Activated naive CD4-positive, alpha-beta T cell treated with anti-CD3 and anti-CD28 coated beads, Interleukin-2, amount 10 ng/mL, durations not matched to agents 7 days and 5 days (primary cell): ENCODE results near the gene CCDC8.
"Not testable (repeated sequence)": the region's sequence is repeated elsewhere in the genome, so short reads cannot be mapped to it uniquely, and the experiment has no call there.

Experiments used
- CTCF ChIA-PET: fragments of 350-600 bp; sonication (Branson Sonifier 250); formaldehyde crosslinking; loops from one replicate; lab custom pipeline; 2021; ENCODE audit warnings: antibody characterized with exemption; lab: Charles Lee
- DNase-seq: peaks from one replicate; pipeline ENCODE4 v3.0.0-alpha.2; 2020
- H3K27ac Mint-ChIP-seq: one replicate; pipeline ENCODE4 v1.8.0; 2021; ENCODE audit warnings: mild to moderate bottlenecking, moderate library complexity, mixed read lengths
- H3K27me3 Mint-ChIP-seq: one replicate; pipeline ENCODE4 v1.8.0; 2021; ENCODE audit warnings: mild to moderate bottlenecking, mixed read lengths
- H3K36me3 Mint-ChIP-seq: one replicate; pipeline ENCODE4 v1.8.0; 2021; ENCODE audit warnings: mixed read lengths
- H3K4me1 Mint-ChIP-seq: one replicate; pipeline ENCODE4 v1.8.0; 2021; ENCODE audit warnings: mixed read lengths
- H3K4me3 Mint-ChIP-seq: one replicate; pipeline ENCODE4 v1.8.0; 2021; ENCODE audit warnings: mild to moderate bottlenecking, moderate library complexity, mixed read lengths
- H3K9me3 Mint-ChIP-seq: one replicate; pipeline ENCODE4 v1.8.0; 2021; ENCODE audit warnings: mixed read lengths

CCDC8 gene

DNA sequence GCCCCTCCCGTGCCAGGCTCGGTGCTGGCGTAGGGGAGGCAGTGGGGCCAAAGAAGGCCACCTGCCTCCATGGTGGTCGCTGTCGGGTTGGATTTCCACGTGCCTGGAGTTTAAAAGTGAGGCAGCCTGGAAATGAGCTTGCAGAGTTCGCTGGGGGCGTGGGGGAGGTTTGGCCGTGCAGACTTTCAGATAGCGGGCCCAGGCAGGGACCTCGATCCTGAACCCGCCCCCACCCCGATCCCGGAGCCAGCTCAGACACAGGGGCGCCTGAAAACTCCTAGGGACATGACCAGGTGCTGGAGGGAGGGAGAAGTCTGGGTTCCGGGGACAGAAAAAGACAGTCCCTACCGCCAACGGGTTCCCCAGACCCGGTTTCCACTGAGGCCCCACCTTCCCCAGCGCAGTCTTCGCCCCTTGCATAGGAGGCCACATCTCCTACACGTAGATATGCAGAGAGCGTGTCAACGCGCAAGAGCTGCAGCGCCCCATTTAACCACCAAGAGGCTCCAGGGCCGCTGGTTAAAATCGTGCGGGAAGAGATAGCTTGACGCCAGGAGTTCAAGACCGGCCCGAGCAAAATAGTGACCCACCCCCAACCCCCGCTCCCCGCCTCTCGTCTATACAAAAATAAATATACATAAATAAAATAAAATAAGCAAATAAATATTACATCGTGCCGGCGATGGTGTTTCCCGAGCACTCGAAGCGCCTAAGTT lies 8.5 kb downstream of the CCDC8 start:
- Mint-ChIP-seq H3K4me1 (peaks cover 13% of the 10 kb centered on the region), H3K4me3 (no peak overlapping the region), H3K27me3 (peaks cover 91% of the 10 kb centered on the region), H3K27ac (no peak overlapping the region), H3K36me3 (peaks cover 2% of the 10 kb centered on the region), H3K9me3 (no peaks in the 10 kb centered on the region)
- CTCF ChIA-PET: interaction anchor here (1.4 to 5.0 kb wide), 2 partner anchors 83 to 106 kb away, joined by 3 to 30 read pairs; no protein-coding TSS in a partner anchor
- DNase-seq: no peak

DNA sequence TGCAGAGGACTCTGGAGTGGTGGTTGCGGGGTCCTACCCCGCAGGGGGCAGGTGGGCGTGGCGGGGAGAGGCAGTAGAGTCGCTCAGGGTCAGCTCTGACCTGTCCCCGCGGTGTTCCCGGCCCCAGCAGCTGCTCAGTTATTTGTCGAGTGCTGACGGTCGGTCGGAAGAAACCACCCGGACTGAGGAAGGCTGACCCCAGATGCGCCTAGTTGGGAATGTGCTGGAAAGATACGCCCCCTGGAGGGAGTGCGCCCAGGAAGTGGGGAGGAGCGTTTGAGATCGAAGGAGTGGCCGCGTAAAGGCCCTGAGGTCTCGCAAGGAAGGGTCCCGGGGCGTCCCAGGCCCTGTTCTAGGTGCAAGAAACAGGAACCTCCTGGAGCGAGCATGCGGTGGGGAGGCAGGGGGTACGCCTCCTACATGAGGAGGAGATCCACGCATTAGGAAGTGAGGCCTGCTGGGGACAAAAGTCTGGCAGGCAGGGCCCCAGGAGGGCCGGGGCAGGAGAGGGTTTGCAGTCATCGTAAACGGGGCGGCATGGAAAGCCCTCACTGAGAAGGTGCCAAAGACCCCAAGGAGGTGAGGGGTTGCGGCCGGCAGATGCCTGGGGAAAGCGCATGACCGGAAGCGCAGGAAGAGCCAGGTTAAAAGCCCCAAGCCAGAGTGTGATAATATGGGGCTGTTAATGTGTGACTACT lies 9.2 kb downstream of the CCDC8 start:
- CTCF ChIA-PET: interaction anchor here (0.6 to 5.0 kb wide), 5 partner anchors 57 to 108 kb away, joined by 3 to 30 read pairs (median 6); partner anchors contain the start of gene PPP5C
- no peak overlapping the region for H3K4me3 Mint-ChIP-seq
- no peak for DNase-seq
- peaks cover 90% of the 10 kb centered on the region for H3K27me3 Mint-ChIP-seq
- peaks cover 13% of the 10 kb centered on the region for H3K4me1 Mint-ChIP-seq
- H3K36me3 Mint-ChIP-seq: peaks cover 2% of the 10 kb centered on the region
- H3K27ac Mint-ChIP-seq: peak overlapping the region; percentile 55
- no peaks in the 10 kb centered on the region for H3K9me3 Mint-ChIP-seq

DNA sequence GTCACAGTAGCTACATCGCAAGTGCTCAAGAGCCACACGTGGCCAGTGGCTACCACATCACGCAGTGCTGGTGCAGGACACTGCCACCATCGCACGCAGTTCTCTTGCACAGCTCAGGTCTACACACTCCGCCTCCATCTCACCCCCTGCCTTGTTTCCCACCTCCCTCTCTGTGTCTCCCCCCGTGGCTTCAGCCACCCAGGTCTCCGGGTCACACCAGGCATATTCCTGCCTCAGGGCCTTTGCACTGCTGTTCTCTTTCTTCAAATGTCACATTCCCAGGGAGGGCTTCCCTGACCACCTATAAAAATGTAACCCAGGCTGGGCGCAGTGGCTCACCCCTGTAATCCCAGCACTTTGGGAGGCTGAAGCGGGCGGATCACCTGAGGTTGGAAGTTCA lies 10.6 kb downstream of the CCDC8 start:
- Mint-ChIP-seq H3K27me3 (peaks cover 85% of the 10 kb centered on the region), H3K4me3 (no peak overlapping the region), H3K27ac (no peak overlapping the region), H3K36me3 (peaks cover 2% of the 10 kb centered on the region), H3K9me3 (no peaks in the 10 kb centered on the region), H3K4me1 (peaks cover 9% of the 10 kb centered on the region)
- no peak for DNase-seq
- CTCF ChIA-PET: interaction anchor here (0.6 to 5.0 kb wide), 7 partner anchors 56 to 106 kb away, joined by 3 to 30 read pairs (median 6); partner anchors contain the start of gene PPP5C

DNA sequence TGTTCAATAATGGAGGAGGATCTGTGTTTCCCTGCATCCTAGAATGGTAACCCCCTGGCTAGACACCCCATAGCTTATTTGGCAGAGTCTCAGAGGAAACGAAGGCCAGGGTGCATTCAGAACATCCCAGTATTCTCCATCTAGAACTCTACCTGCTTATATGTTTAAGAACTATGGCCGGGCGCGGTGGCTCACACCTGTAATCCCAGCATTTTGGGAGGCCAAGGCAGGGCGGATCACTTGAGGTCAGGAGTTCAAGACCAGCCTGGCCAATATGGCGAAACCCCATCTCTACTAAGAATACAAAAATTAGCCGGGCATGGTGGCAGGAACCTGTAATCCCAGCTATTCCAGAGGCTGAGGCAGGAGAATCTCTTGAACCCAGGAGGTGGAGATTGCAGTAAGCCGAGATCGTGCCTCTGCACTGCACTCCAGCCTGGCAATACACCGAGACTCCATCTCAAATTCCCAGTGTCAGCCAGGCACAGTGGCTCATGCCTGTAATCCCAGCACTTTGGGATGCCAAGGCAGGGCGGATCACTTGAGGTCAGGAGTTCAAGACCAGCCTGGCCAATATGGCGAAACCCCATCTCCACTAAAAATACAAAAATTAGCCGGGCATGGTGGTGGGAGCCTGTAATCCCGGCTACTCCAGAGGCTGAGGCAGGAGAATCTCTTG lies 15.4 kb downstream of the CCDC8 start:
- not testable (repeated sequence) for H3K27ac Mint-ChIP-seq, H3K9me3 Mint-ChIP-seq, H3K4me1 Mint-ChIP-seq, H3K4me3 Mint-ChIP-seq, H3K36me3 Mint-ChIP-seq
- peak; percentile 15 for DNase-seq
- H3K27me3 Mint-ChIP-seq: peaks cover 41% of the 10 kb centered on the region
- CTCF ChIA-PET: interaction anchor here (0.8 to 3.4 kb wide), 4 partner anchors 26 to 145 kb away, joined by 3 to 17 read pairs (median 4); no protein-coding TSS in a partner anchor

DNA sequence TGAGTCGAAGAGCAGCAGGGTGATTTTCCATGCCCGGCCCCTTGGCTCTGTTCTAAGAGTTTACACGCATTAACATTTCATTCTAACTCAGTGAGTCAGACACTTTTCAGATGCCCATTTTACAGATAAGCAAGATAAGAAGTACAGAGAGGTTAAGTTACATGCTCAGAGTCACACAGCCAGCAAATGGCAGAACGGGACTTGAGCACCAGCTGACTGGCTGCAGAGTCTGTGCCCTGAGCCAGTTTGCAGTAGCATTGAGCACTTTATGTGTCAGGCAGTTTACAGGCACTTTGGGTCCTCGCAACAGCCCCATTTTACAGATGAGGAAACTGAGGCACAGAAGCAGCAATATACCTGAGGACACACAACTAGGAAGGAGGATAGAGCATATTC lies 19.0 kb downstream of the CCDC8 start:
- Mint-ChIP-seq H3K4me3 (no peak overlapping the region), H3K9me3 (peaks cover 3% of the 10 kb centered on the region), H3K27ac (no peak overlapping the region), H3K27me3 (peaks cover 15% of the 10 kb centered on the region), H3K4me1 (no peaks in the 10 kb centered on the region), H3K36me3 (peaks cover 17% of the 10 kb centered on the region)
- CTCF ChIA-PET: interaction anchor here (2.1 kb wide), 1 partner anchor 119 kb away, joined by 14 read pairs; no protein-coding TSS in a partner anchor
- DNase-seq: no peak

DNA sequence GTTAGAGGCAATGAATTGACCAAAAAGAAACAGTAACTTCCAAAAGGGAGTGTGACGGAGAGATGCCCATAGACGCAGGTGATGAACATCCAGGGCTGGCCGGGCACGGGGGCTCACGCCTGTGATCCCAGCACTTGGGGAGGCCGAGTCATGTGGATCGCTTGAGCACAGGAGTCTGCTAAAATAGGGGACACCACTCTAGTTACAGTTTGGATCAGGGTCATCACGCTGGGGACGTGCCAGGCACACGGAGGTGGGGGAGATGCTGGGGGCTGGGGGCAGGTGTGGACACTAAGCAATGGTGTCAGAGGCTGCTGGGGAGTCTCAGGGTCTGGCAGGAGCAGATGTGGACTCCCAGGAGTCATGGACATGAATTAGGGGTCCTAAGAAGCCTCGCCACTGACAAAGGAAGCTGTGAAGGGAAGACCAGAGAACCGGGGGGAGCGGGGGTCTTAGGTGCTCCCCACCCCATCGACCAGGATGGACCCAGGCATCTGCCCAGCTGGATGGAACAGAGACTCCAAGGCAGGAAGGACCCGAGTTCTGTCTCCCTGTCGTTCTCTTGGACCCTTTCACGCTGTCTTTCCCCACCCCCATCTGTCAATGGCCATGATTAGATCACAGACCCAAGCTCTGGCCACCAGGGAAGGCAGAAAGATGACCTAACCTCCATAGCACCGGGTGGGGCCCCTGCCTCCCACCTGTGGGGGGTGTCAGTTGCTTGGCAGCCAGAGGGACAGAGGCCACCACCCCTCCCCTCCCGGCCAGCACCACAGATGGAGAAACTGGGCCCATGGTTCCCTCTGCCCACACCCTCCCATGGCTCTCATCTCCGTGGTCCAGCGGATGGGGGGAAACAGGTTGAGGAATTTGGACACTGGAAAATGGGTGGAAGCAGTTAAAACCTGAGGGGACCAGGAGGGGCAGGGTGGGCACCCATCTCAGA lies 19.6 kb downstream of the CCDC8 start:
- CTCF ChIA-PET: no interaction called here
- Mint-ChIP-seq H3K27ac (no peak overlapping the region), H3K4me1 (no peaks in the 10 kb centered on the region), H3K27me3 (peaks cover 10% of the 10 kb centered on the region), H3K9me3 (peaks cover 4% of the 10 kb centered on the region), H3K36me3 (peaks cover 24% of the 10 kb centered on the region), H3K4me3 (no peak overlapping the region)
- peak; percentile 18 for DNase-seq

DNA sequence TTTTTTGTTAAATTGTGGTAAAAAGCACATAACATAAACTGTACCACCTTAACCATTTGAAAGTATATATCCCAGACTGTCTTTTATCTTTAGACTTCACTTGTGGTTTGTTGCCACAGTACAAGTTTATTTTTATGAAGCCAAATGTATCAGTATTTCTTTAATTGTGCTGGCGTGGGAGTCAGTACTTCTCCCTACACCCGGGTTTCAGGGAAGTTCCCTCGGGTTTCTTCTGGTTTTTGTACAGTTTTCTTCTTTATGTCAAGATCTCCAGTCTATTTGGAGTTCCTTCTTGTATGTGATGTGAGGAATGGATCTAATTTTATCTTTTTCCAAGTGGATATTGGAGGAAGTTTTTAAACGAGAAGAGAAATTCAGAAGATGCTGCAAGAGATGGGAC lies 20.5 kb downstream of the CCDC8 start:
- no peak overlapping the region for H3K27ac Mint-ChIP-seq
- DNase-seq: no peak
- CTCF ChIA-PET: no interaction called here

DNA sequence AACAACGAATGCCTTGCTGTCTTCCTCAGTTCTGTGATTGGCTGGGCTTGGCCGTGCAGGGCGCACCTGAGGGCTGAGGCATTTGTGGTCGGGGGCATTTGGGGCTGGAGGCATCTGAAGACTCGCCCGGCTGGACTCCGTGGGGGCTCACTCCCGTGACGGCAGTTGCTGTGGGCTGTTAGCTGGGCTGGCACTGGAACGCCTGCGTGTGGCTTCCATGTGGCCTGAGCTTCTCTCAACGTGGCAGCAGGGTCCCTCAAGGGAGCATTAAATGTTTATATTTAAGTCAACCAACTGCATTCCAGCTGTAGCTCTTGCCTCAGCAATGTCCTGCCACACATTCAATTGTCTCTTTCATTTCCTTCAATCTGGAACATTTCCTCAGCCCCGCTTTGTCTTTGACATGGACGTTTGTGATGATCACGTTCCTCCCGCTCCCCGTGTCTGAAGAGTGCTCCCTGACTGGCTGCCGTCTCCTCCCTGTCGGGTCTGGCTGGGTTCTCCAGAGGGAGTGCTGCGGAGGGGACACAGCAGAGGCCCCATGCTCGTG lies 21.0 kb downstream of the CCDC8 start:
- no peak overlapping the region for H3K27ac Mint-ChIP-seq
- H3K4me1 Mint-ChIP-seq: no peaks in the 10 kb centered on the region
- H3K27me3 Mint-ChIP-seq: no peaks in the 10 kb centered on the region
- peaks cover 4% of the 10 kb centered on the region for H3K9me3 Mint-ChIP-seq
- CTCF ChIA-PET: no interaction called here
- H3K36me3 Mint-ChIP-seq: peaks cover 38% of the 10 kb centered on the region
- H3K4me3 Mint-ChIP-seq: no peak overlapping the region
- DNase-seq: no peak

More for the DNA sequence above, 20.5 kb downstream of the CCDC8 start:
- H3K36me3 Mint-ChIP-seq: peaks cover 33% of the 10 kb centered on the region
- H3K4me3 Mint-ChIP-seq: no peak overlapping the region
- H3K9me3 Mint-ChIP-seq: peaks cover 4% of the 10 kb centered on the region
- H3K27me3 Mint-ChIP-seq: peaks cover 5% of the 10 kb centered on the region
- no peaks in the 10 kb centered on the region for H3K4me1 Mint-ChIP-seq

DNA sequence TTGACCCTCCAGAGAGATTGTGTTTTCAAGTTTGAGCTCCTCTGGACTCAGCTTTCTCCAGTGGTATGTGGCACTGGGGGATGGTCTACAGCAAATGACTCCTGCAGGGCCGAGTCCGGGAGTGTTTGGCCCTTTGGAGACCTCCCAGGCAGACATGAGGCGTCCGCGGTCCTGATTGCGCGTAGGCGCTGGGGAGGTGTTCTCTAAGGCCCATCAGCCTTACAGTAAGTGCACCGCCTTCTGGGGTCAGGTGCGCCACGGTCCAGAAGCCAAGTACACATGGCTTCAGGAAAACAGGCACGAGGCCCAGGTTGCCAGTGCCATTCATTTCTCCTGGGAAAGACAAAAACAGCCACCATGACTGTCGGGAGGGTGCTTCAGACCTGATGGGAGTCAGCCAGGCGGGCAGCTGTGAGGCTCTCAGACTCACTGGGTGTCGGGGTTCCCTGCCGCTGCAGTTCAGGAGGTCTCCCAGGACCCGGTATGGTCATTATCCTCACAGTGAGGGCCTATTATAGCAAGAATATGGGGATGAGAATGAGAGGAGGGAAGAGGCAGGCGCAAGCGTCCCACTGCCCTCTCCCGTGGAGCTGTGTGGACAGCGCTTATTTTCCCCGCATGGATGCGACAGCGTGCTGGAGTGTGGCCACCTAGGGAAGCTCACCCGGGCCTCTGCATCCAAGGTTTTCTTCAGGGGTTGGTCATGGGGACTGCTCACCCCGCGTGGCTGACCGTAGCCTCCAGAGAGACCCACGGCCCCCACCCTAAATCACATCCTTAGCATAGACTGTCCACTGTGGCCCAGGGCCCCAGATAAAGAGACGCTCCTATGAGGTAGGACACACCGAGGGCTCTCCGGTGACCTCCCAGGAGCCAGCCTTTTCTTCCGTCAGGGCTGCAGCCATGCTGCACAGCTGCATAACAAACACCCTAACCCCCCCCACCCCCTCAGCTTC lies 21.8 kb downstream of the CCDC8 start:
- no peak for DNase-seq
- H3K36me3 Mint-ChIP-seq: peaks cover 46% of the 10 kb centered on the region
- no peak overlapping the region for H3K27ac Mint-ChIP-seq
- H3K27me3 Mint-ChIP-seq: no peaks in the 10 kb centered on the region
- H3K4me3 Mint-ChIP-seq: no peak overlapping the region
- H3K9me3 Mint-ChIP-seq: peaks cover 4% of the 10 kb centered on the region
- H3K4me1 Mint-ChIP-seq: no peaks in the 10 kb centered on the region
- CTCF ChIA-PET: no interaction called here

DNA sequence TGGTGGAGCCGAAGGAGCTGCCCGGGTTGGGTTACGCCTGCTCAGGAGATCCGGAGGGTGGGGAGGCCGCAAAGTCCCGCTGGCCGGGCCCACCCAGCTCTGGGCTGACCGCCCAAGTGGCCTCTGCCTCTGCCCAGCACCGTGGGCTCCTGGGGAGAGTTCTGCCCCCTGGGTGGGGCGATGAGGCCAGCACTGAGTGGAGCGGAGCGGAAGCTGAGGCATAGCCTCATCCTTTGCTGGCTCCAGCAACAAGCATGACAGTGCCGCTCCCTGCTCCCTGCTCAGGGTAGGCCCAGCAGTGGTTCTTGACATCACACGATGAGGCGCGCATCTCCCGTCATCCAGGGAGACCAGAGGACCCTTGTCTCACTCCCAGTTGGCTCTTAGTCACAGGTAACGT lies 22.5 kb downstream of the CCDC8 start:
- Mint-ChIP-seq H3K27ac (no peak overlapping the region), H3K9me3 (peaks cover 4% of the 10 kb centered on the region), H3K4me1 (no peaks in the 10 kb centered on the region), H3K4me3 (no peak overlapping the region), H3K36me3 (peaks cover 50% of the 10 kb centered on the region), H3K27me3 (no peaks in the 10 kb centered on the region)
- no peak for DNase-seq
- CTCF ChIA-PET: interaction anchor here (0.6 kb wide), 1 partner anchor 35 kb away, joined by 3 read pairs; no protein-coding TSS in a partner anchor

DNA sequence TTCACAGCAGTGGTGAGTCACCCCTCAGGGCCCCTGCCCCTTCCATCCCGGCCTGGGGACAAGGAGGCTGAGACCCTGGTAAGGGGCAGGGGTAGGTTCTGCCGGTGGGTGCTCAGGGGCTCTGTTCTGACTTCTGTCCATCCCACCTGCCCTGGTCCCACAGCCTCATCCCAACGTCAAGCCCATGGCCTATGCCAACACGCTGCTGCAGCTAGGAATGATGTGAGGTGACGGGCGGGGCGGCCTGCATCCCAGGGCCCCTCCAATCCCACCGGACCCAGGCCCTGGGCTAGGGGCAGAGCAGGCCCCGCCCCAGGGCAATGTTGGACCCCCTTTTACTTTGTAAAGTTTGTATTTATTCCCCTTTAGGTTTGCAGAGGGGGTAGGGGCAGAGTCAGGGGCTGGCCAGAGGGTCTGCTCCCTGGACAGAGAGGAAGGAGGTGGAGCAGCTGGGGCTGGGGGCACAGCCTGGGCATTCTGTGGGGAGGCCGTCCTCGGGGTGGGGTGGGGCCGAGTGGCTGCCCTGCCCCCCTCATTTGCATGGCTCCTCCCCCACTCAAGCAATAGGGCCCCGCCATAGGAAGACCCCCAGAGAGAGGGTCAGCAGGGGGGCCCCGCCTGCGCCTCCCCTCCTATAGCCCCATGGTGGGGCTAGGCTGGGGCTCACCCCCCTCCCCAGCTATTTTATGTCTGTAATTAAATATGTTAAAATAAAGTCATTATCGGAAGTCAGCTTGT lies 23.1 kb downstream of the CCDC8 start:
- peaks cover 52% of the 10 kb centered on the region for H3K36me3 Mint-ChIP-seq
- peaks cover 4% of the 10 kb centered on the region for H3K9me3 Mint-ChIP-seq
- H3K4me3 Mint-ChIP-seq: no peak overlapping the region
- H3K27ac Mint-ChIP-seq: no peak overlapping the region
- DNase-seq: no peak
- no peaks in the 10 kb centered on the region for H3K4me1 Mint-ChIP-seq
- no peaks in the 10 kb centered on the region for H3K27me3 Mint-ChIP-seq
- CTCF ChIA-PET: interaction anchor here (0.6 kb wide), 1 partner anchor 35 kb away, joined by 3 read pairs; no protein-coding TSS in a partner anchor
